ENCODE data around the gene FANCC.

GRCh38 chr9:95134457-95134881 is 183.0 kb downstream of the FANCC start:
- TF ChIP-seq, protein P1, sequence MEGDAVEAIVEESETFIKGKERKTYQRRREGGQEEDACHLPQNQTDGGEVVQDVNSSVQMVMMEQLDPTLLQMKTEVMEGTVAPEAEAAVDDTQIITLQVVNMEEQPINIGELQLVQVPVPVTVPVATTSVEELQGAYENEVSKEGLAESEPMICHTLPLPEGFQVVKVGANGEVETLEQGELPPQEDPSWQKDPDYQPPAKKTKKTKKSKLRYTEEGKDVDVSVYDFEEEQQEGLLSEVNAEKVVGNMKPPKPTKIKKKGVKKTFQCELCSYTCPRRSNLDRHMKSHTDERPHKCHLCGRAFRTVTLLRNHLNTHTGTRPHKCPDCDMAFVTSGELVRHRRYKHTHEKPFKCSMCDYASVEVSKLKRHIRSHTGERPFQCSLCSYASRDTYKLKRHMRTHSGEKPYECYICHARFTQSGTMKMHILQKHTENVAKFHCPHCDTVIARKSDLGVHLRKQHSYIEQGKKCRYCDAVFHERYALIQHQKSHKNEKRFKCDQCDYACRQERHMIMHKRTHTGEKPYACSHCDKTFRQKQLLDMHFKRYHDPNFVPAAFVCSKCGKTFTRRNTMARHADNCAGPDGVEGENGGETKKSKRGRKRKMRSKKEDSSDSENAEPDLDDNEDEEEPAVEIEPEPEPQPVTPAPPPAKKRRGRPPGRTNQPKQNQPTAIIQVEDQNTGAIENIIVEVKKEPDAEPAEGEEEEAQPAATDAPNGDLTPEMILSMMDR (IDR thresholded peaks at IDR 0.05), result no peak
- TF ChIP-seq POLR2A (IDR thresholded peaks at IDR 0.05), result no peak
